Measurements from ENCODE around the gene MRPL10.
A peak's percentile ranks its signal among the peaks of the same experiment; 100 is the strongest.

The MRPL10 gene

DNA sequence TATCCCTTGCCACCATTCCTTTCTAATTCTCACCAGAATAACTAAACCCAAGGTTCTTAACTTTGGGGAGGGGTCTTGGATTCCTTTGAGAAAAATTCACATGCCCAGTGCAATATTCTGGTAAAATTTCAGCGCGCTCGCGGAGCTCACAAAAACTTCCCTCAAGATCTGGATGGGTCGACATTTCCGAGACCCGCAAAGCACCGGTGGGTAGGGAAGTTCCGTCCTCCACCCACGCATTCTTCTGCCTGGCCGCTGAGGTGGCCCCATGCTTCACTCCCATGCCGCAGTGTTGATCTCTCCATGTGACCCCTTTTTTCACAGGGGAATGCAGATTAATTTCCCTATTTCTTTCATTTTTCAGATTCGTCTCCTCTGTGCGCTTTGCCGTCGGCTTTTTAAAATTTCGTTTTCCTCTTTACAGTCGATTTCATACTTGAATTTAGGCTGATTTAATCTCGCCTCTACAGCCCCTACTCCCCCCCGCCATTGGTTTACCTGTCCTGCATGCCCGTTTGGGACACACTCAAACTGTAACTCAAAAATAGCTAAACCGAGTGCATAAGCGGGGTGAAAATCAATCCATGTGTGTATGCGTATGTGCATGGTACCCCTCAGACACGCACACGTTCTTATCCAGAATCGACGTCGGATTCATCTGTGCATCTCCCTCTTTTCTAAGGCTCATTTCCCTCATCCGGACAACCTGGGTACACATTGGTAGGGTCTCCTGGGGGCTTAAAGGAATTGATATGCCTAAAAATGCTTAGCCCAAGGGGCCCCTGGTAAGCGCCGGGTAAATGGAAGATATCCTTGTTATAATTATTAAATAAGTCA lies 21.0 kb upstream of the MRPL10 start:
- Histone ChIP-seq H4K20me1 (ENCODE audit: low read depth, low read length) (no peaks in the 10 kb centered on the region), H3K9me3 (ENCODE audit: insufficient read depth, low read length) (no peaks in the 10 kb centered on the region), H3K9me2 (replicated peaks; ENCODE audit: insufficient read depth, low read length) (no peaks in the 10 kb centered on the region), H3F3A (ENCODE audit: insufficient read depth) (no peaks in the 10 kb centered on the region), H3K4me2 (ENCODE audit: low read depth, low read length, poor library complexity, severe bottlenecking) (no peak overlapping the region), H2AFZ (ENCODE audit: low read depth, low read length, severe bottlenecking) (no peak overlapping the region), H3K79me2 (ENCODE audit: insufficient read depth, low read length) (no peaks in the 10 kb centered on the region), H3K4me3 (ENCODE audit: insufficient read depth, low read length, poor library complexity, severe bottlenecking) (no peak overlapping the region), H3K27me3 (ENCODE audit: low read length) (no peaks in the 10 kb centered on the region), H3K9ac (ENCODE audit: low read length) (no peak overlapping the region), H3K36me3 (ENCODE audit: low read length) (no peaks in the 10 kb centered on the region), H3K27ac (ENCODE audit: low read depth, low read length) (no peak overlapping the region)
- peak; percentile 97 for TF ChIP-seq EZH2phosphoT487 (conservative IDR thresholded peaks at IDR 0.05; ENCODE audit: low read length)
- TF ChIP-seq, protein P1, sequence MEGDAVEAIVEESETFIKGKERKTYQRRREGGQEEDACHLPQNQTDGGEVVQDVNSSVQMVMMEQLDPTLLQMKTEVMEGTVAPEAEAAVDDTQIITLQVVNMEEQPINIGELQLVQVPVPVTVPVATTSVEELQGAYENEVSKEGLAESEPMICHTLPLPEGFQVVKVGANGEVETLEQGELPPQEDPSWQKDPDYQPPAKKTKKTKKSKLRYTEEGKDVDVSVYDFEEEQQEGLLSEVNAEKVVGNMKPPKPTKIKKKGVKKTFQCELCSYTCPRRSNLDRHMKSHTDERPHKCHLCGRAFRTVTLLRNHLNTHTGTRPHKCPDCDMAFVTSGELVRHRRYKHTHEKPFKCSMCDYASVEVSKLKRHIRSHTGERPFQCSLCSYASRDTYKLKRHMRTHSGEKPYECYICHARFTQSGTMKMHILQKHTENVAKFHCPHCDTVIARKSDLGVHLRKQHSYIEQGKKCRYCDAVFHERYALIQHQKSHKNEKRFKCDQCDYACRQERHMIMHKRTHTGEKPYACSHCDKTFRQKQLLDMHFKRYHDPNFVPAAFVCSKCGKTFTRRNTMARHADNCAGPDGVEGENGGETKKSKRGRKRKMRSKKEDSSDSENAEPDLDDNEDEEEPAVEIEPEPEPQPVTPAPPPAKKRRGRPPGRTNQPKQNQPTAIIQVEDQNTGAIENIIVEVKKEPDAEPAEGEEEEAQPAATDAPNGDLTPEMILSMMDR (IDR thresholded peaks at IDR 0.05; ENCODE audit: insufficient read depth, low read length, poor library complexity, severe bottlenecking) = no peak

DNA sequence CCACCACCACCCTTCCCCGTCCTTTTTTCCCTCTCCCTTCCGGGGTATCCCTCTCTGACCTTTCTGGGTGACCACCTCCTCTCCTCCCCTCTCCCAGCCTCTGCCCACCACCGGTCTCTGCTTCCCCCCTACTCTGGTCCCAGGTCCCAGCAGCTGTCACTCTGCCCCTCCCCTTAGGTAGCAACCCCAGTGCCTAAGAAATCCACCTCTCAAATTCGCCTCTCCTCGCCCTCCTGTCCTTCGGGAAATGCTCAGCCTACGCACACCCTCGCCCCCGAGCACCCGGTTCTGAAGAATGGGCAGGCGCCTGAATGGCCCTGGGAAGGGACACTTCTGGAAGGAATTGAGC lies 20.4 kb upstream of the MRPL10 start:
- H3K27me3 ChIP-seq (ENCODE audit: low read length) = no peaks in the 10 kb centered on the region
- no peak overlapping the region for H3K4me2 ChIP-seq (ENCODE audit: low read depth, low read length, poor library complexity, severe bottlenecking)
- no peak overlapping the region for H3K27ac ChIP-seq (ENCODE audit: low read depth, low read length)

DNA sequence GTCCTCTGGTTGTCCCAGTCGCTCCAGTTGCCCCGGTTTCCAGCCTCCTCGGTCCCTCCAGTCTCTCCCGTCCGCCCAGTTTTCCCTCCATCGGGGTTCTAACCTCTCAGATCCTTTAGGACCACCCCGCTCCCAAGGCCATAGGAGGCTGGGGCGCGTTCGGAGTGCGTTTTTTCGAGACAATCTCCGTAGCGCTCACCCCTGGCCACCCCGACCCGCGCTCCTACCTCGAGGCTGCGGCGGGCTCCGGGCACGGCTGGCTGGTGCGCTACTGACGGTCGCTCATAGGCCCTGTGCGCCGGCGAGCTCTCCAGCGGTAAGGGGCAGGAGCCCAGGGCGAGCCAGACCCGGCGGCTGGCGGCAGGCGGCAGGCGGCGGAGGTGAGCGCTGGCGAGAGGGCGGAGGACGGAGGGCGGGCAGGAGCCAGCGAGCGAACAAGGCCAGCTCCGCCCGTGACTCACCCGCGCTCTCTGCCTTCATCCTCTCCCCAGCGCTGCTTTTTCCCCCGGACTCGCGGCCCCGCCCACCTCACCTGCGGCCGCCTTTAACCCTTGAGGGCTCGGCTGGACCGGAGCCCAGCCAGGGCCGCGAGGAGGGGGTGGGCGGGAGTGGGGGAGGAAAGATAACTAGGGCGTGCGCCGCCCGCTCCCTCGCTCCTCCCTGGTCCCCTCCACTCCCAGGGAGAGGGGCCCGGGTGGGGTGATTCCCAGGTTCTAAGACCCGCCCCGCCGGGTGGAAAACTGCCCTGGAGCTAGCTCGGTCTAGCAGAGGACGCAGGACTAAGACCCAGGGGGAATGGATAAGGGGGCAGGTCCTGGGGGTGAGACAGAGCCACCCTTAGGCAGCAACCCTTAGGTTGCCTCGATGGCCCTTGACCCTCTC lies 19.6 kb upstream of the MRPL10 start, which contains the start of gene SP6:
SP6 (minus strand) TSS at position 472 of the 882 bp plus-strand sequence. CDS start 2,734 bp downstream, outside the sequence.
- Histone ChIP-seq H3K27ac (ENCODE audit: low read depth, low read length) (no peak within 1 kb of the TSS), H3K4me2 (ENCODE audit: low read depth, low read length, poor library complexity, severe bottlenecking) (no peak within 1 kb of the TSS), H4K20me1 (ENCODE audit: low read depth, low read length) (no peaks in the 10 kb centered on the region), H3F3A (ENCODE audit: insufficient read depth) (no peaks in the 10 kb centered on the region), H3K36me3 (ENCODE audit: low read length) (no peaks in the 10 kb centered on the region), H3K79me2 (ENCODE audit: insufficient read depth, low read length) (no peaks in the 10 kb centered on the region), H3K9me3 (ENCODE audit: insufficient read depth, low read length) (no peaks in the 10 kb centered on the region), H3K9ac (ENCODE audit: low read length) (no peak within 1 kb of the TSS), H3K4me3 (ENCODE audit: insufficient read depth, low read length, poor library complexity, severe bottlenecking) (no peak within 1 kb of the TSS), H3K9me2 (replicated peaks; ENCODE audit: insufficient read depth, low read length) (no peaks in the 10 kb centered on the region), H2AFZ (ENCODE audit: low read depth, low read length, severe bottlenecking) (no peak within 1 kb of the TSS), H3K27me3 (ENCODE audit: low read length) (no peaks in the 10 kb centered on the region)
- TF ChIP-seq, protein P1 (IDR thresholded peaks at IDR 0.05; ENCODE audit: insufficient read depth, low read length, poor library complexity, severe bottlenecking) = no peak
- no peak for TF ChIP-seq EZH2phosphoT487 (conservative IDR thresholded peaks at IDR 0.05; ENCODE audit: low read length)

More for the DNA sequence above, 20.4 kb upstream of the MRPL10 start:
- TF ChIP-seq EZH2phosphoT487 (conservative IDR thresholded peaks at IDR 0.05; ENCODE audit: low read length) = no peak
- TF ChIP-seq, protein P1 (IDR thresholded peaks at IDR 0.05; ENCODE audit: insufficient read depth, low read length, poor library complexity, severe bottlenecking) = no peak
- Histone ChIP-seq H2AFZ (ENCODE audit: low read depth, low read length, severe bottlenecking) (no peak overlapping the region), H3K36me3 (ENCODE audit: low read length) (no peaks in the 10 kb centered on the region), H3K9me3 (ENCODE audit: insufficient read depth, low read length) (no peaks in the 10 kb centered on the region), H3K79me2 (ENCODE audit: insufficient read depth, low read length) (no peaks in the 10 kb centered on the region), H3K4me3 (ENCODE audit: insufficient read depth, low read length, poor library complexity, severe bottlenecking) (no peak overlapping the region), H3K9me2 (replicated peaks; ENCODE audit: insufficient read depth, low read length) (no peaks in the 10 kb centered on the region), H3K9ac (ENCODE audit: low read length) (no peak overlapping the region), H4K20me1 (ENCODE audit: low read depth, low read length) (no peaks in the 10 kb centered on the region), H3F3A (ENCODE audit: insufficient read depth) (no peaks in the 10 kb centered on the region)

Measured in SU-DHL-6 (cell line).